Right cardiac atrium (tissue), 5 donors: Measurements from ENCODE around the gene CMSS1. TPM values are rescaled to one million over a fixed set of nuclear protein-coding genes. Genes with fewer than 3 reads are reported as not detected.

ENCODE experiments used
- ATAC-seq, 2 donors: fragments of 200-7000 bp; cut with Tn5 transposase; one replicate each; pipeline versions ENCODE4 v1.8.0 to v1.9.1; 2020; ENCODE audit warnings: moderate library complexity in 2 of 2, mild to moderate bottlenecking in 1 of 2
- DNase-seq, 3 donors: peaks; one replicate each; pipeline ENCODE4 v3.0.0-alpha.2; 2020
- H3K27ac ChIP-seq: one replicate; pipeline ENCODE4 v1.5.1; 2013; ENCODE audit warnings: mild to moderate bottlenecking, low read length, control low read depth, moderate library complexity
- H3K27me3 ChIP-seq: one replicate; pipeline ENCODE4 v1.6.1; 2013; ENCODE audit not compliant: control insufficient read depth, insufficient read depth
- H3K4me1 ChIP-seq: one replicate; pipeline ENCODE4 v1.6.1; 2013; ENCODE audit warnings: low read length; ENCODE audit not compliant: control insufficient read depth, insufficient read depth
- H3K4me3 ChIP-seq: one replicate; pipeline ENCODE4 v1.5.1; 2013; ENCODE audit warnings: low read length, control low read depth
- H3K9me3 ChIP-seq: one replicate; pipeline ENCODE4 v1.6.1; 2013; ENCODE audit warnings: low read length; ENCODE audit not compliant: control insufficient read depth
- WGBS: extraction: QIAGEN DNeasy Blood & Tissue Kit; methylation state at CpG from one replicate; pipeline ENCODE4 v1.1.7; 2013; 5-methylcytosine and 5-hydroxymethylcytosine counted together
- intact Hi-C, 4 donors: fragments of 100-400 bp; cut with DNase I; formaldehyde crosslinking; loops; one replicate each; pipeline versions ENCODE4 v1.11.0 to v1.14.0; 2022 to 2023
- polyA plus RNA-seq: library from polyadenylated mRNA; stranded (reverse); fragments of 200-250 nt; gene quantifications from one replicate; pipeline ENCODE4 v1.2.3, GENCODE V29; 2013
- total RNA-seq, 4 donors: library from RNA; stranded (reverse); fragmentation: NEBNext Ultra II Directional; extraction: Animal tissue kit (Norgen Biotek cat#: 25700); gene quantifications; one replicate each; pipeline ENCODE4 v1.2.1, GENCODE V29; 2021
- donor health status: healthy with polysubstance abuse.
- donor health status: DM: no; HTN: yes; CAD: no.
- donor health status: DM: no; HTN: no; CAD: no.
- donor health status: DM: no; HTN: yes; CAD: no; lungs with severe emphysema.
- donor health status: DM: yes; HTN: yes; CAD: no.

CMSS1 gene
- total and polyA plus RNA-seq, 5 donors = 18.9 to 33.8 (median 26.6) TPM

DNA sequence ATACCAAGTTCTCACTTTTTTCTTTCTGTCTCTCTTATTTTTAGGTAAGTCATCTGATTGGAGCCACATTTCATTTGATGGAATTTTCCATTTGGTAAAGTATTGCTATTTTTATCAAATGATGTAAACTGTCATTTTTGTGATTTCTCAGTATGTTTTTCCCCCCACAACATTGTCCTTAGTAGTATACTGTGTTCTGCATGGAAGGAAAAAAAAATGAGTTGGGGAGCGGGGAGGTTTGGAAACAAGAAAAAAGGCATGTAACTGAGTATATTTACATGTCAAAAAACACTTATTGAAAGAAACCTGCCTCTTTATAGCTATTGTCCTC lies 192.4 kb downstream of the CMSS1 start:
- no peak for DNase-seq
- intact Hi-C loops = no loop called here
- Histone ChIP-seq H3K9me3 (no peaks in the 10 kb centered on the region), H3K4me3 (no peak overlapping the region), H3K27ac (no peak overlapping the region), H3K27me3 (no peaks in the 10 kb centered on the region), H3K4me1 (peaks cover 2% of the 10 kb centered on the region)
- no peak for ATAC-seq
- WGBS = 90% methylated on average over 1 of the region's 1 CpG

DNA sequence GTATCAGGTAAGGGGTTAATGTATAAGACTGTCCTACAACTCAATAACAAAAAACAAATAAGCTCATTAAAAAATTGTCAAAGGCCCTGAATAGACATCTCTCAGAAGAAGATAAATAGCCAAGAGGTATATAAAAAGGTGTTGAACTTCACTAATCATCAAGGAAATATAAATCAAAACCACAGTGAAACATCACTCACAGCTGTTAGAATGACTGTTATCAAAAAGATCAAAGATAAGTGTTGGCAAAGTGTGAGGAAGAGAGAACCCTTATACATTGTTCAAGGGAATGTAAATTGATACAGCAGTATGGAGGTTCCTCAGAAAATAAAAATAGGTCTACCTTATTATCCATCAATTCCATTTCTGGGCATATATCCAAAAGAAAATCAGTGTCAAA lies 201.1 kb downstream of the CMSS1 start:
- H3K4me1 ChIP-seq = no peaks in the 10 kb centered on the region

DNA sequence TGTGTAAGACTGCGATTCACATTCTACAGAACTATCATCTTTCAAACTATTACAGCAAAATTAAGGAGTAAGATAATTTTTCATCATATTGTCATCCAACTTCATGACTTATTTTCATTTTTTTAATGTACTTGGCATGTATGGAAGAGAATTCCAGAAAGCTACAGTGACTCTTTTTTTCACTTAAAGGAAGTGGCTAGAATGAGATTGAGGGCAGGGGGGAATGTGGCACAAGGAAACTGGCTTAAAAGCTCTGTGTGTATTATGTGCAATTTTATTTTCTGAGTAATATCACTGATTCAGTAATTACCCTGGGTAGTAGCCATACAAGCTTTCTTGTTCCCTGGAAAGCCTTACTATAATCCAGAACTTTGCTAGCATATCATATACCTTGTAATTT lies 202.1 kb downstream of the CMSS1 start:
- 90% methylated on average over 1 of the region's 1 CpG for WGBS
- no peaks in the 10 kb centered on the region for H3K27me3 ChIP-seq
- H3K4me1 ChIP-seq = peaks cover 2% of the 10 kb centered on the region
- DNase-seq (no peak), ATAC-seq (no peak)
- no peak overlapping the region for H3K4me3 ChIP-seq
- H3K27ac ChIP-seq = no peak overlapping the region
- intact Hi-C loops = loop anchor here in 1 of 4 donors (10.0 kb wide), 1 partner anchor 145 kb away; no protein-coding TSS in a partner anchor
- H3K9me3 ChIP-seq = no peaks in the 10 kb centered on the region

More for the DNA sequence above, 201.1 kb downstream of the CMSS1 start:
- Histone ChIP-seq H3K9me3 (no peaks in the 10 kb centered on the region), H3K27ac (no peak overlapping the region), H3K27me3 (no peaks in the 10 kb centered on the region), H3K4me3 (no peak overlapping the region)
- no peak for DNase-seq
- intact Hi-C loops = no loop called here
- no peak for ATAC-seq

DNA sequence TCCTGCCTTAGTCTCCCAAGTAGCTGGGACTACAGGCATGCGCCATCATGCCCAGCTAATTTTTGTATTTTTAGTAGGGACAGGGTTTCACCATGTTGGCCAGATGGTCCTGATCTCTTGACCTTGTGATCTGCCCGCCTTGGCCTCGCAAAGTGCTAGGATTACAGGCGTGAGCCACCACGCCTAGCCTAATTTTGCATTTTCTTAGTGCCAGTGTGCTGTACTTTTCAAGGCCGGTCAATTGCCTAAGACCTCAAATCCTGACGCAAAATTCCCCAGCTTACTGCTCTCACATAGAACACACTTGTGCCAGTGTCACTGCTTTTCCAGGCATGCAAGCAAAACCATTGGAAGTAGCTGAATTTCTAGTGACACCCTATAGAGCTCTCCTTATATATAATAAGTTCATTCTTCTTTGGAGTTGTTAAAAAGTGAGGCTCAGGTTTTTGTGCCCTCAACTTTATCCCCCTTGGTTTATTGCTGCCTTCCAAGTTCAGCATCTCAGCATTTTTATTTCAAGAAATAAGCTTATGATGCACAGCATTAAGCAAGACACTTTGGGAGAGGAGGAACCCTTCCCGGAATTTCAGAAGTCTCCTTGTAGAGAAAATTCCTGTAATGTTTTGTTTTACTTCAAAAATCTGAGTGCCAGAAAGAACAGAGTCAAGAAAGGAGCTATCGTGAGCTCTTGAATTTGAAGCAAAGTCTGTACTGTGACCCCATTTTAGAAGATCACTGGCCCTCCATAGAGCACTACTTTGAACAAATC lies 203.4 kb downstream of the CMSS1 start:
- Histone ChIP-seq H3K4me1 (peaks cover 2% of the 10 kb centered on the region), H3K27me3 (no peaks in the 10 kb centered on the region), H3K9me3 (no peaks in the 10 kb centered on the region), H3K4me3 (no peak overlapping the region), H3K27ac (no peak overlapping the region)
- DNase-seq (no peak), ATAC-seq (no peak)
- intact Hi-C loops = loop anchor here in 1 of 4 donors (10.0 kb wide), 1 partner anchor 146 kb away; no protein-coding TSS in a partner anchor
- whole genome bisulfite sequencing = 87% methylated on average over 9 of the region's 9 CpGs

DNA sequence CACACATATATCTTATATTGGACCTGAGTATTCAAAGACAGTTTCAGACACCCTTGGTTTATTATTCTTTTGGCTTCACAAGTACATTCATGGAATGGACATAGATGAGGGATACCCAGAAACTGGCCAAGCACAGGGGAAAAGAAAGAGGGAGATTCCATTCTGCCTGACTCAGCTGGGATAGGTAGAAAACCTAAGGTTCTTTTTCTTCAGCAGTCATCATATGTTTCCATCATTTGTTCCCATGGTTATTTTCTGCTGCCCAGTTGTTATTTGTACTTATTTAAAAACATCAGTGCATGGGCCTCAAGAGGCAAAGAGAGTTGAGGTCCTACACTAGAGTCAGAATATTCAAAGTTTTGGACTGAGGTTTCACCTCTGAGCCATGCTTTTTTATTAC lies 204.8 kb downstream of the CMSS1 start:
- ATAC-seq (no peak), DNase-seq (no peak)
- Histone ChIP-seq H3K27ac (no peak overlapping the region), H3K4me1 (peaks cover 2% of the 10 kb centered on the region), H3K4me3 (no peak overlapping the region), H3K9me3 (no peaks in the 10 kb centered on the region), H3K27me3 (no peaks in the 10 kb centered on the region)
- intact Hi-C loops = loop anchor here in 1 of 4 donors (10.0 kb wide), 1 partner anchor 148 kb away; no protein-coding TSS in a partner anchor

DNA sequence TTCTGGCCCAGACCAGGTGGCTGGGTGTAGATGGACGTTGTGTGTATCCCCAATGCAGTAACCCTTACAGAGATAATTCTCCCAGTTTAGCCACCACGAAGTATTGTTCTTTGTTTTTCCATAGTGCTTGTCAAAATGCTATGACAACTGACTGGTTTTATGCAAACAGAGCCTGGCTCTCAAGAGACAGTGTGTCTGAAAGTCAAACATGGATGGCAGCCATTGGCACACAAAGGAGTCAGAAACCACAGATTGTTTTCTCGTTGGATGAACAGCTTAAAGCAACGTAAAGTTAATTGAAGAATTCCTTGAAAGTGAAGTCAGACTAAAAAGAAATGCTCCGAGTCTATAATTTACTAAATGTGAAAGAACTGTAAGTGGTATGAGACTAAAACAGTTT lies 205.5 kb downstream of the CMSS1 start:
- no peak for ATAC-seq
- intact Hi-C loops = loop anchor here in 1 of 4 donors (10.0 kb wide), 1 partner anchor 148 kb away; no protein-coding TSS in a partner anchor
- peaks cover 2% of the 10 kb centered on the region for H3K4me1 ChIP-seq
- H3K4me3 ChIP-seq = no peak overlapping the region
- no peaks in the 10 kb centered on the region for H3K27me3 ChIP-seq
- no peaks in the 10 kb centered on the region for H3K9me3 ChIP-seq
- H3K27ac ChIP-seq = no peak overlapping the region
- 50% methylated on average over 5 of the region's 5 CpGs for WGBS
- no peak for DNase-seq

DNA sequence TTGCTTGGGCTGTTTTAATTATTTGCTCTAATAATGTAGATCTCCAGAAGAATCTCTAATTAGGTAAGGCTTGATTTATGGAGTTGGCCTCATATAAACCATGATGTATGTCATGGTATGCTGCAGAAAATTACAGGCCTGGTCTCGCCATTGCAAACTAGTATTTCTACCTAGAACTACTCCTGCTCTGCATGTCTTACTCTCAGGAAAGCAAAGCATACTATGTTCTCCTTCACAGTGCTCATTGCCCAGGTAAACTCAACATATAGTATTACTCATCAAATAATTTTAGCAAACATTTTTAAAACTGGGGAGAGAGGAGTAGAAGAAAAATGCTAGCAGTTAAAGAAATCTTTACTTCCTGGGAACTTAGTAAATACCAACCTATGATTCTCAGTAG lies 205.9 kb downstream of the CMSS1 start:
- intact Hi-C loops = loop anchor here in 1 of 4 donors (10.0 kb wide), 1 partner anchor 149 kb away; no protein-coding TSS in a partner anchor
- ATAC-seq (no peak), DNase-seq (no peak)
- Histone ChIP-seq H3K27me3 (no peaks in the 10 kb centered on the region), H3K9me3 (no peaks in the 10 kb centered on the region), H3K27ac (no peak overlapping the region), H3K4me3 (no peak overlapping the region), H3K4me1 (peaks cover 2% of the 10 kb centered on the region)
- WGBS = 97% methylated on average over 1 of the region's 1 CpG

DNA sequence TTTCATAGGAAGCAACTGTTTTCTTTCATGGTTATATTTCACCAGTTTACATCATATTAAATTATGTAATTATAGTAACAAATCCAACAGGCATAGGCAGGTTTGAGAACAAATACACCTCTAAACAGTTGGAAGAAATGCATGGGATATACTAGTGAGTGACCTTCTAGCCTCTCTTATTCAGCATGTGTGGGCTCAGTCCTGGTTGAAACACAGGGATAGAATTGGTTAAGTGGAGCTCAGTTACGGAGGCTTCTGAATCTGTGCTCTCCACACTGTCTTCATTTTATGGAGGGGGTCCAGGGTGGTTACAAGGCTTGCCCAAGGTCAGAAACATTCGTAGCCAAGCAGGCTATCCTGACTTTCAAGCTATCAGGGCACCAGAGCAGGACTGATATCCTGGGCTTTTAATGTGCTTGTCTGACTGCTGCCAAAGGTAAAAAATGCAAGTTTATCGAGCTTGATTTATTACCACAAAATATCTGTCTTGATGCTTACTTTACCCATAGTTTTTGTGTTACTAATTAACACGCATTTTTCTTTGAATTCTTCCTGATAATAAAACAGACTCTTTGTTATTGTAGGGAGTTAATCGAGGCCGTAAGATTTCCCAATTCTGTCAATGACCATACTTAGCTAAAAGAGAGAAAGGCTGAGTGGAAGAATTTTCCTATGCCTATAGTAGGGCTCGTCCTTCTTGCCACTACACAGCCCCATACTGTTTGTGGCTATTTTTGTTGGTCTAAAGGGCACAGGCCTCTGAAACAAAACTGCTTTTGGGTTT lies 207.1 kb downstream of the CMSS1 start:
- Histone ChIP-seq H3K9me3 (no peaks in the 10 kb centered on the region), H3K27ac (peak overlapping the region; percentile 51), H3K4me3 (no peak overlapping the region), H3K27me3 (no peaks in the 10 kb centered on the region), H3K4me1 (peaks cover 2% of the 10 kb centered on the region)
- WGBS = 44% methylated on average over 7 of the region's 7 CpGs
- ATAC-seq (peak; percentile 65 to 66), DNase-seq (no peak)
- intact Hi-C loops = loop anchor here in 1 of 4 donors (10.0 kb wide), 1 partner anchor 150 kb away; no protein-coding TSS in a partner anchor

DNA sequence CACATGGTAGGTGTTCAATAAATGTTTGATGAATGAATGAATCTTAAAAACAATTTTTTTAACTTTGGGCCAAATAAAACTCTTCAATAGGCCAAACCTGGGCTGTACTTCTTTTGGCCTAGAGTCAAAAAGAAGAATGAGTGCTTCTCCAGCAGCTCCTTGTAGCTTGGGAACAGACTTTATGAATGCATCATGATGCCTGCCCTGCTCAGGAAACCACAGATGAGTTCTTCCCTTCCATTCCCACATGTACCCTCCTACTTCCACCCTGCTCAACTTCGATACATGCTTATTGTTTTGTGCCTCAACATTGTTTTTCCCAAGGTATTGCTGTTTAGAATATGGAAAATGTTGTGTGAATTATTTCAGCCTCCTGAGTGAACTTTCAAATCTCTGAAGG lies 209.7 kb downstream of the CMSS1 start:
- Histone ChIP-seq H3K9me3 (no peaks in the 10 kb centered on the region), H3K4me1 (peaks cover 2% of the 10 kb centered on the region), H3K4me3 (no peak overlapping the region), H3K27ac (no peak overlapping the region), H3K27me3 (no peaks in the 10 kb centered on the region)
- intact Hi-C loops = loop anchor here in 1 of 4 donors (10.0 kb wide), 1 partner anchor 153 kb away; no protein-coding TSS in a partner anchor
- DNase-seq (no peak), ATAC-seq (no peak)
- WGBS = 68% methylated on average over 1 of the region's 1 CpG

DNA sequence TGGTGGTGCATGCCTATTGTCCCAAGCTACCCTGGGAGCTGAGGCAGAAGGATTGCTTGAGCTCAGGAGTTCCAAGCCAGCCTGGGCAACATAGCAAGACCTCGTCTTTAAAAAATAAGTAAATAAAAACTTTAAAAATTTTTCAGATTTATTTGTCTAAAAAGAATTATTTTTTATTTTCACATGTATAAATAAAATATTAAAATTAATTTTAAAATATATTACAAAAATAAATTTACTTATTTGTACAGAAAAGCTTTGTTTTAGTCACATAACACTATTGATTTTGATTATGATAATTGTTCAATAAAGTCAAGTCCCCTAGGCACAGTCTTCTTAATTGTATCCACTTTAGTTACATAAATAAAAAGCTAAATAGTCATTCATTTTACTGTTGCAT lies 211.4 kb downstream of the CMSS1 start:
- WGBS = 96% methylated on average over 1 of the region's 1 CpG
- intact Hi-C loops = loop anchor here in 1 of 4 donors (10.0 kb wide), 1 partner anchor 154 kb away; no protein-coding TSS in a partner anchor
- Histone ChIP-seq H3K4me1 (peaks cover 4% of the 10 kb centered on the region), H3K27ac (no peak overlapping the region), H3K9me3 (no peaks in the 10 kb centered on the region), H3K27me3 (no peaks in the 10 kb centered on the region), H3K4me3 (no peak overlapping the region)
- ATAC-seq (no peak), DNase-seq (no peak)

DNA sequence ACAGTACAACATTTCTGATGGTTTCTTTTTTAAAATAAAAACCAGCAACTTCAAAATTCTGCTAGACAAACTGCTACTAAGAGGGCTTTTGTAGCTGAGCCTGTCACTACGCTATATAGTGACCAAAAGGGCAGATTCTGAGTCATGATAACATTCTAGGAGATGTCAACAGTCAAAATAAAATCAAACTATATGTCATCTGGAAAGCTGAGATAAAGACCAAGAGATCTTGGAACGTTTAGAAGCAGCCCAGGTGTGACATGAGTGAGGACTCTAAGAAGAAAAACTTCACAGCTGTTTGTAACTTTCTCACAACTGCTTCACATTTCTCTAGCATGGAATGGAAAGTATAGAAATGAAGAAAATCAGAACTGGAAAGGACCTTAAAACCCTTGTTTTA lies 212.0 kb downstream of the CMSS1 start:
- Histone ChIP-seq H3K9me3 (no peaks in the 10 kb centered on the region), H3K27ac (no peak overlapping the region), H3K27me3 (no peaks in the 10 kb centered on the region), H3K4me3 (no peak overlapping the region), H3K4me1 (peaks cover 2% of the 10 kb centered on the region)
- ATAC-seq (no peak), DNase-seq (no peak)
- intact Hi-C loops = loop anchor here in 1 of 4 donors (10.0 kb wide), 1 partner anchor 155 kb away; no protein-coding TSS in a partner anchor
- WGBS = 59% methylated on average over 2 of the region's 2 CpGs
